GM23338 (cell line): ENCODE measurements around the gene ARHGAP4. TPM values are rescaled to one million over a fixed set of nuclear protein-coding genes. Genes with fewer than 3 reads are reported as not detected.

Experiments
- ATAC-seq: fragments of 200-7000 bp; cut with Tn5 transposase; 3 replicates; pipeline ENCODE4 v1.9.1; 2020
- DNase-seq: peaks from one replicate; pipeline ENCODE4 v3.0.0-alpha.2; 2015; ENCODE audit warnings: low spot score
- H2AFZ ChIP-seq: fragments of 200-600 bp; sonication (generic); 2 replicates; pipeline ENCODE4 v1.8.0; 2016; ENCODE audit warnings: antibody characterized with exemption, mild to moderate bottlenecking, moderate library complexity
- H3F3A ChIP-seq: fragments of 200-600 bp; sonication (generic); replicated peaks from 2 replicates; pipeline ENCODE4 v1.8.0; 2017; ENCODE audit warnings: antibody characterized with exemption, mixed run types, low read depth
- H3K27ac ChIP-seq: fragments of 200-600 bp; sonication (generic); 2 replicates; pipeline ENCODE4 v1.6.1; 2016; ENCODE audit warnings: low read depth
- H3K27me3 ChIP-seq: fragments of 200-600 bp; sonication (generic); 2 replicates; pipeline ENCODE4 v1.8.0; 2016; ENCODE audit warnings: mild to moderate bottlenecking, mixed run types, moderate library complexity; ENCODE audit not compliant: insufficient read depth
- H3K36me3 ChIP-seq: fragments of 200-600 bp; sonication (generic); 2 replicates; pipeline ENCODE4 v1.8.0; 2016; ENCODE audit warnings: mild to moderate bottlenecking; ENCODE audit not compliant: insufficient read depth
- H3K4me1 ChIP-seq: fragments of 200-600 bp; sonication (generic); 2 replicates; pipeline ENCODE4 v1.8.0; 2016; ENCODE audit warnings: mild to moderate bottlenecking, moderate library complexity; ENCODE audit not compliant: insufficient read depth
- H3K4me2 ChIP-seq: fragments of 200-600 bp; sonication (generic); 2 replicates; pipeline ENCODE4 v1.7.1; 2017; ENCODE audit warnings: mixed run types
- H3K4me3 ChIP-seq: fragments of 200-600 bp; sonication (generic); 2 replicates; pipeline ENCODE4 v1.6.1; 2016; ENCODE audit warnings: mixed run types
- H3K79me2 ChIP-seq: fragments of 200-600 bp; sonication (generic); replicated peaks from 2 replicates; pipeline ENCODE4 v1.8.0; 2017; ENCODE audit warnings: mild to moderate bottlenecking; ENCODE audit not compliant: insufficient read depth
- H3K9me2 ChIP-seq: fragments of 200-600 bp; sonication (generic); 2 replicates; pipeline ENCODE4 v1.8.0; 2017; ENCODE audit not compliant: insufficient read depth
- H4K20me1 ChIP-seq: fragments of 200-600 bp; sonication (generic); replicated peaks from 2 replicates; pipeline ENCODE4 v1.8.0; 2017; ENCODE audit warnings: mild to moderate bottlenecking; ENCODE audit not compliant: insufficient read depth
- H3K27ac Mint-ChIP-seq: 2 replicates; pipeline ENCODE4 v1.8.0; 2020; ENCODE audit warnings: inconsistent platforms, mild to moderate bottlenecking, moderate library complexity, mixed read lengths
- H3K27me3 Mint-ChIP-seq: 3 replicates; pipeline ENCODE4 v1.8.0; 2022; ENCODE audit warnings: low read depth, mild to moderate bottlenecking, moderate library complexity, mixed read lengths, inconsistent platforms; ENCODE audit not compliant: insufficient read depth, poor library complexity
- H3K36me3 Mint-ChIP-seq: 3 replicates; pipeline ENCODE4 v1.8.0; 2021; ENCODE audit warnings: low read depth, mild to moderate bottlenecking, inconsistent platforms, moderate library complexity, mixed read lengths
- H3K4me1 Mint-ChIP-seq: 3 replicates; pipeline ENCODE4 v1.8.0; 2020; ENCODE audit warnings: mild to moderate bottlenecking, inconsistent platforms, mixed read lengths
- H3K4me3 Mint-ChIP-seq: 3 replicates; pipeline ENCODE4 v1.8.0; 2021; ENCODE audit warnings: moderate library complexity, mild to moderate bottlenecking, inconsistent platforms, mixed read lengths
- H3K9me3 Mint-ChIP-seq: 3 replicates; pipeline ENCODE4 v1.8.0; 2020; ENCODE audit warnings: moderate library complexity, mild to moderate bottlenecking, inconsistent platforms, mixed read lengths
- CTCF ChIP-seq, 2 experiments: fragments of 200-600 bp in 1 of 2; sonication (generic) in 1 of 2; conservative IDR thresholded peaks; 2 replicates each; pipeline versions ENCODE4 v1.5.1 to v1.6.1; 2016 to 2017; ENCODE audit warnings: antibody characterized with exemption in 2 of 2, low read depth in 2 of 2, mild to moderate bottlenecking in 2 of 2, moderate library complexity in 1 of 2
- ETS1 ChIP-seq: IDR thresholded peaks from 2 replicates; pipeline ENCODE4 v1.6.1; 2016; ENCODE audit warnings: antibody characterized with exemption
- EZH2 ChIP-seq: fragments of 200-600 bp; sonication (generic); IDR thresholded peaks from one replicate; pipeline ENCODE4 v1.8.0; 2017; ENCODE audit warnings: antibody characterized with exemption, mild to moderate bottlenecking, low read depth; ENCODE audit not compliant: unreplicated experiment
- JUNB ChIP-seq: IDR thresholded peaks from one replicate; pipeline ENCODE4 v1.6.1; 2016; ENCODE audit warnings: antibody characterized with exemption; ENCODE audit not compliant: unreplicated experiment
- NANOG ChIP-seq: IDR thresholded peaks from 2 replicates; pipeline ENCODE4 v1.6.1; 2016; ENCODE audit warnings: antibody characterized with exemption, borderline replicate concordance
- POLR2AphosphoS5 ChIP-seq: IDR thresholded peaks from 2 replicates; pipeline ENCODE4 v1.6.1; 2016; ENCODE audit warnings: antibody characterized with exemption, low read depth
- REST ChIP-seq: IDR thresholded peaks from one replicate; pipeline ENCODE4 v1.6.1; 2018; ENCODE audit warnings: antibody characterized with exemption; ENCODE audit not compliant: unreplicated experiment
- ZNF331 ChIP-seq: fragments of 250-450 bp; sonication (Bioruptor Pico); IDR thresholded peaks from 2 replicates; pipeline ENCODE4 v1.5.0; 2020; ENCODE audit warnings: low read depth, mild to moderate bottlenecking, moderate library complexity
- ZNF462 ChIP-seq: fragments of 250-450 bp; sonication (Bioruptor Pico); IDR thresholded peaks from 2 replicates; pipeline ENCODE4 v1.5.0; 2020; ENCODE audit warnings: mild to moderate bottlenecking, moderate library complexity
- polyA plus RNA-seq: library from polyadenylated mRNA; unstranded; fragments of >200 nt; fragmentation: Nextera tagmentation; extraction: Ambion mirVana; gene quantifications from 2 replicates; pipeline ENCODE4 v1.2.1, GENCODE V29; 2016
- total RNA-seq: library from RNA; depleted of rRNA; stranded (reverse); fragments of >200 nt; shearing (Covaris generic); gene quantifications from 2 replicates; pipeline ENCODE4 v1.2.3, GENCODE V29; 2014

The ARHGAP4 gene
- total and polyA plus RNA-seq, 2 experiments from 2014 or later = 21.5 to 59.5 TPM

GRCh38 chrX:153960786-153961185, 34.7 kb upstream of the ARHGAP4 start:
- no peak overlapping the region for H3K27ac Mint-ChIP-seq
- H3K27me3 ChIP-seq = no peaks in the 10 kb centered on the region
- no peaks in the 10 kb centered on the region for H3K9me2 ChIP-seq
- H3K4me3 Mint-ChIP-seq = no peak overlapping the region
- H3K36me3 Mint-ChIP-seq = peaks cover 77% of the 10 kb centered on the region
- H3K36me3 ChIP-seq = no peaks in the 10 kb centered on the region
- no peaks in the 10 kb centered on the region for H3K4me1 Mint-ChIP-seq
- H3K9me3 Mint-ChIP-seq = no peaks in the 10 kb centered on the region
- peaks cover 10% of the 10 kb centered on the region for H3K27me3 Mint-ChIP-seq
- H3K4me1 ChIP-seq = no peaks in the 10 kb centered on the region
- no peak overlapping the region for H3K27ac ChIP-seq
- TF ChIP-seq JUNB = no peak
- TF ChIP-seq ZNF331 (CRISPR knock-in tag) = no peak
- TF ChIP-seq POLR2AphosphoS5 = no peak
- no peaks in the 10 kb centered on the region for H3F3A ChIP-seq
- H3K4me2 ChIP-seq = no peak overlapping the region
- no peak for ATAC-seq
- no peak for DNase-seq
- H4K20me1 ChIP-seq = no peaks in the 10 kb centered on the region
- H3K4me3 ChIP-seq = no peak overlapping the region
- peaks cover 30% of the 10 kb centered on the region for H3K79me2 ChIP-seq
- no peak overlapping the region for H2AFZ ChIP-seq

- Mint-ChIP-seq H3K9me3 (no peaks in the 10 kb centered on the region), H3K4me1 (no peaks in the 10 kb centered on the region), H3K27me3 (peaks cover 10% of the 10 kb centered on the region), H3K36me3 (peaks cover 82% of the 10 kb centered on the region), H3K27ac (no peak overlapping the region), H3K4me3 (no peak overlapping the region)
- Histone ChIP-seq H2AFZ (no peak overlapping the region), H3K4me2 (no peak overlapping the region), H3K9me2 (no peaks in the 10 kb centered on the region), H4K20me1 (no peaks in the 10 kb centered on the region), H3K27ac (no peak overlapping the region), H3K27me3 (no peaks in the 10 kb centered on the region), H3K36me3 (no peaks in the 10 kb centered on the region), H3F3A (no peaks in the 10 kb centered on the region), H3K4me3 (no peak overlapping the region), H3K79me2 (peaks cover 23% of the 10 kb centered on the region), H3K4me1 (no peaks in the 10 kb centered on the region)
- DNase-seq (no peak), ATAC-seq (no peak)
- TF ChIP-seq JUNB (no peak), EZH2 (no peak), ETS1 (no peak), POLR2AphosphoS5 (no peak), CTCF (conservative IDR thresholded peaks at IDR 0.05; ENCODE audit: low read depth in 2 of 2) (no peak), ZNF462 (no peak), NANOG (no peak), ZNF331 (CRISPR knock-in tag) (no peak), REST (no peak)
Measured at GRCh38 chrX:153960077-153960476, 34.0 kb upstream of the ARHGAP4 start.
